ENCODE measurements around the gene IL1B.

The IL1B gene

DNA sequence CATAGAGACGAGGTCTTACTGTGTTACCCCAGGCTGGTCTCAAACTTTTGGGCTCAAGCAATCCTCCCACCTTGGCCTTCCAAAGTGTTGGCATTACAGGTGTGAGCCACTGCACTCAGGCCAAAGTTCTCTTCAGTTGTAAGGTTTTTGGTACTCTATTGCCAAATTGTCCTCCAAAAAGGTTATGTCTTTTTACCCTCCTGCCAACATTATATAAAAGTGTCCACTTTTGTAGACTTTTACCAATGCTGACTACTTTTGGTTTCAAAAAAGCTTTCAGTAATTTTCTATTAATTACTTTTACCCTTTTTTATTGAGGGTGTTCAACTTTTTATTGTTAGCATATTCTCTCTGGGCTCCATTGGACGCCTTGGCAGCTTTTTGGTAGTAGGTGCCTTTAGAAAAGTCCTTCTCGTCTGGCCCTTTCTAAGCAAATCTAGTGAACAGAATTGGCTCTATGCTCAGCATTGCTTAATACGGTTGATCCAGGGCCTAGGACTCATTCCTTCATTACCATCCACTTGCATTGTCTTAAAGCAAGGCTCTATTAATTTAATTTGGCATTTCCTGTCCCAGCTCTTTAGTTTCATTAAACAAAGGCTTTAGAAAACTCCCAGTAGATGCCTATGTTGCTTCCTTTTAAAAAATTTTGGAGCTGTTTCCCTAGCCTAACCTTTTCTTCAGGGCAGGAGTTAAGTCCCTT lies 35.5 kb downstream of the IL1B start:
- TF ChIP-seq, protein P1, sequence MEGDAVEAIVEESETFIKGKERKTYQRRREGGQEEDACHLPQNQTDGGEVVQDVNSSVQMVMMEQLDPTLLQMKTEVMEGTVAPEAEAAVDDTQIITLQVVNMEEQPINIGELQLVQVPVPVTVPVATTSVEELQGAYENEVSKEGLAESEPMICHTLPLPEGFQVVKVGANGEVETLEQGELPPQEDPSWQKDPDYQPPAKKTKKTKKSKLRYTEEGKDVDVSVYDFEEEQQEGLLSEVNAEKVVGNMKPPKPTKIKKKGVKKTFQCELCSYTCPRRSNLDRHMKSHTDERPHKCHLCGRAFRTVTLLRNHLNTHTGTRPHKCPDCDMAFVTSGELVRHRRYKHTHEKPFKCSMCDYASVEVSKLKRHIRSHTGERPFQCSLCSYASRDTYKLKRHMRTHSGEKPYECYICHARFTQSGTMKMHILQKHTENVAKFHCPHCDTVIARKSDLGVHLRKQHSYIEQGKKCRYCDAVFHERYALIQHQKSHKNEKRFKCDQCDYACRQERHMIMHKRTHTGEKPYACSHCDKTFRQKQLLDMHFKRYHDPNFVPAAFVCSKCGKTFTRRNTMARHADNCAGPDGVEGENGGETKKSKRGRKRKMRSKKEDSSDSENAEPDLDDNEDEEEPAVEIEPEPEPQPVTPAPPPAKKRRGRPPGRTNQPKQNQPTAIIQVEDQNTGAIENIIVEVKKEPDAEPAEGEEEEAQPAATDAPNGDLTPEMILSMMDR (IDR thresholded peaks at IDR 0.05; ENCODE audit: extremely low read depth, missing control alignments), result no peak
- DNase-seq (ENCODE audit: low spot score), result no peak

DNA sequence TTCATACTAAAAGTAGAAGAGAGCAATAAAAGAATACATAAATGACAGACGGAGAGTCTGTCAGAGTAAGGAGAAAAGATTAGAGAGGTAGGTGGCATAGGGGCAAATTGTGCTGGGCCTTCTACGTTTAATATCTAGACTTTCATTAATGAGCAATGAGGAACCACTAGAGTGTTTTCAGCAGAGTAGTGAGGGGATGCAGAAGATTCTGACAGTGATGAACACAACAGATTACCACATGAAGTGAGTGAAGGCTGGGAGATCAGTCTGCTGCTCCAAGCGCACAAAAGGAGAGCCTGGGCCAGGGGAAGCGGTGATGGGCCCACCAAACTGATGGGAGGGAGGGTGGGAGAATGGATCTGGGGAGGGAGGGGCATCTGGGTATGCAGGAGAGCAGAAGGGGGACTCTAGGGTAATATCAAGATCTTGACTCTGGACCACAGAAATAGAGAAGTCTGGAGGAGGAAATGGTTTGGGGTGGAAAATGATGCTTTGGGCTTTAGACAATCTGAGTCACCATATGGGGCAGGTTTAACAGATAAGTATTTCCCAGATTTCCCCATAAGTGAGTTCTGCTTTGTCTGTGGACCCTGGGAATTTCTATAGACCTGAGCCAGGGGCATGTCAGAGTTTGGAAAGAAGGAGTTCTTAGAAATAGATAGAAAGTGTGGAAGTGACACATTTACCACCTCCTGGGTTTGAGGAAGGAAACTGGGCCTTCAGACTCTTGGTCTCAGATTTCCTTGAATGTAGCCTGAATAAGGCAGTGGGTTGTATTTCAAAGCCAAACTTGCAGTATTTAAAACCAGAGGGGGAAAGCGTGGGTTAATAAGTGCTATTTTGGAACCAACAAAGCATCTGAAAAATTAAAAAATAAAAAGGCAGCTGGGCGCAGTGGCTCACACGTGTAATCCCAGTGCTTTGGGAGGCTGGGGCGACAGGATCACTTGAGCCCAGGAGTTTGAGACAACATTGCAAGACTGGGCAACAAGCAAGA lies 37.3 kb downstream of the IL1B start:
- TF ChIP-seq, protein P1 (IDR thresholded peaks at IDR 0.05; ENCODE audit: extremely low read depth, missing control alignments), result no peak
- no peak for DNase-seq (ENCODE audit: low spot score)

DNA sequence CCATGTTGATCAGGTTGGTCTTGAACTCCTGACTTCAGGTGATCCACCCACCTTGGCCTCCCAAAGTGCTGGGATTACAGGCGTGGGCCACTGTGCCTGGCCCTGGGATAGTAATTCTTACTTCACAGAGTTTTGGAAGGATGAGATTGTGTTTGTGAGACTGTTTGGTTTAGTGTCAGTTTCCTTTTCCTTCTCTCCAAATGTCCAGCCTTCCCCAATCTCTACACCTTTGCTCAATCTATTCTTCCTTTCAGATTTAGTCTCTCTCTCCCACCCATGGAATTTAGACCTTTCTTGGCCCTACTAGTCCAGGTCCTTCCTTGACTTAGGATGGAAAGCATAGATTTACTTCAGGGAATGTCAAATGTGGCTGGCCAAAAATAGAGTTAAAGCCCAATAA lies 40.1 kb downstream of the IL1B start:
- DNase-seq (ENCODE audit: low spot score), result no peak
- TF ChIP-seq, protein P1 (IDR thresholded peaks at IDR 0.05; ENCODE audit: extremely low read depth, missing control alignments), result no peak

DNA sequence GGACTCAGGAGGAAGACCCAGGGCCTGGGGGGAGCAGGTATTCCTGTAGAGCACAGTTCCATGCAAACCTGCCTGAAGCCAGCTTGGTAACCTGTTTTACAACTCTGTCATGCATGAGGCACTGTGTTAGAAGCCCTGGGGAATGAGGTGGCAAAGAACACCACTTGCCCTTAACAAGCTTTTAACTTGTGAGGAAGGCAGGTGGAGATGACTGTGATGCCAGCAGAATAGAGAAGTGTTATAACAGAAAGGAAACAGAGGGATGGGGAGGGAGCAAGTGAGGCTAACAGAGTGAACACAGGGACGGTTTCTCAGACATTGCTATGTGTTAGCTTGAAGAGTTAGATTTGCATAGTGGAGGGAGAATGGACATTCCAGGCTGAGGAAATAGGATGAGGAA lies 40.8 kb downstream of the IL1B start:
- TF ChIP-seq, protein P1 (IDR thresholded peaks at IDR 0.05; ENCODE audit: extremely low read depth, missing control alignments), result no peak
- DNase-seq (ENCODE audit: low spot score), result no peak

DNA sequence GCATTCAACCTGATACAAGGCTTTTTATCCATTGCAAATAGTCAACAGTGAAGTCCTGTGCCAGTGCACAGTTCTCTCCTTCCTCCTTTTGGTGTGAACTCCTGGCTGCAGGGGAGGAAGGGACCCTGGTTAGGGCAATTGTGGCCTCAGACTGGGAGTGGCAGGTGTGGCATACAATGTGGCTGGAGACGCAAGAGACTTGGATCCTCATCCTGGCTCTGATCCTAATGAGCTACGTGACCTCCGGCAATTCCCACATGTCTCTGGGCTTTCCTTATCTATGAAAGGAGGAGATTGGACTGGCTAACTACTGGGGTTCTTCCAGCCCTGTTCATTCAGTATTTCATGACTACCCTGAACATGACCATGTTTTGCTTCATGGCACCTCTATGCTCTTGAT lies 41.7 kb downstream of the IL1B start:
- TF ChIP-seq, protein P1 (IDR thresholded peaks at IDR 0.05; ENCODE audit: extremely low read depth, missing control alignments), result no peak
- no peak for DNase-seq (ENCODE audit: low spot score)

DNA sequence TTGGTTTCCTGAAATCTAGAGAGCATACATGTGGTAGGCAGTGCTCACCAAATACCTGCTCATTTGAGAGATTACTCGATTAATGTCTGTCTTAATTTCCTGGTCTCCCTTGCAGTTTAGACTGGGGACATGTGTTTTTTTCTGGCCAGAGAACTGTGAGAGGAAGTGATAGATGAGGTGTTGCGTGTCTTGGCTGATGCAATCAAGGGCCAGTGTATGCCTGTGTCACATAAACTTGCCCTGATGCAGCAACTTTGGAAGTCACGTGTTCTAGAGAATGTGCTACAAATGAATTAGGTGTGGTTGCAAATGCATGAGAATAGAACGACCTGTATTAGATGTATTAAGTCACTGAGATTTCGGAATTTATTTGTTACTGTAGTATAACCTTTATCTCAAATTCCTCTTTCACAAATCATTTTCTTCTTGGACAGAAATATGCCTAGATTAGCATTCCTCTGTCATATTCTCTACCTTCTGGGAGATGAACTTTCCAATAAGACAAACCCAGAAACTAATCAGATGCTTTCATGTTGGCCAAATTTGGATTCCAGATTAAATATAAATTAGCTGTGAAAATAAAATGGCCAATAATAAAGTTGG lies 42.3 kb downstream of the IL1B start:
- DNase-seq (ENCODE audit: low spot score), result peak; percentile 39
- TF ChIP-seq, protein P1 (IDR thresholded peaks at IDR 0.05; ENCODE audit: extremely low read depth, missing control alignments), result no peak
